T1000 (cell line): ENCODE results near the gene CHAC1.

ENCODE experiments used
- DNase-seq: peaks from one replicate; lab custom pipeline; 2025; ENCODE audit warnings: mixed read lengths; lab: John Stamatoyannopoulos, UW

CHAC1 gene

GRCh38 chr15:40985541-40986330, 32.5 kb downstream of the CHAC1 start:
- no peak for DNase-seq

- no peak for DNase-seq
Observed at GRCh38 chr15:40986820-40987219, 33.5 kb downstream of the CHAC1 start.

- DNase-seq, result no peak
Observed at GRCh38 chr15:40988156-40988555, 34.9 kb downstream of the CHAC1 start.

GRCh38 chr15:40990080-40990479, 36.8 kb downstream of the CHAC1 start:
- DNase-seq, result no peak

- no peak for DNase-seq
Observed at GRCh38 chr15:40990789-40991188, 37.5 kb downstream of the CHAC1 start.

- DNase-seq, result no peak
Observed at GRCh38 chr15:40991355-40991754, 38.1 kb downstream of the CHAC1 start.

GRCh38 chr15:40992241-40992741, 39.0 kb downstream of the CHAC1 start:
- no peak for DNase-seq

- no peak for DNase-seq
Observed at GRCh38 chr15:40992825-40993224, 39.6 kb downstream of the CHAC1 start.

GRCh38 chr15:40995656-40996055, 42.4 kb downstream of the CHAC1 start:
- no peak for DNase-seq

- no peak for DNase-seq
Observed at GRCh38 chr15:40999190-40999589, 45.9 kb downstream of the CHAC1 start.

- DNase-seq, result no peak
Observed at GRCh38 chr15:41001524-41002214, 48.4 kb downstream of the CHAC1 start.

- no peak for DNase-seq
Observed at GRCh38 chr15:41004490-41004889, 51.2 kb downstream of the CHAC1 start.
